Activated CD8-positive, alpha-beta T cell treated with anti-CD3 and anti-CD28 coated beads, Interleukin-2, amount 10 ng/mL, durations not matched to agents 7 days and 5 days (primary cell): ENCODE data around the gene AFF3. TPM values are rescaled to one million over a fixed set of nuclear protein-coding genes. Genes with fewer than 3 reads are reported as not detected.
"Not testable (repeated sequence)": the region's sequence is repeated elsewhere in the genome, so short reads cannot be mapped to it uniquely, and the experiment has no call there.

Source experiments
- ATAC-seq: fragments of 150-1000 bp; cut with Tn5 transposase; one replicate; pipeline ENCODE4 v1.10.0; 2021; ENCODE audit warnings: moderate library complexity
- CTCF ChIA-PET: fragments of 350-600 bp; sonication (Branson Sonifier 250); formaldehyde crosslinking; loops from one replicate; lab custom pipeline; 2021; ENCODE audit warnings: antibody characterized with exemption; lab: Charles Lee
- POLR2A ChIA-PET: fragments of 350-600 bp; sonication (Branson Sonifier 250); formaldehyde crosslinking; loops from one replicate; lab custom pipeline; 2021; ENCODE audit warnings: antibody characterized with exemption; lab: Charles Lee
- DNase-seq: peaks from one replicate; pipeline ENCODE4 v3.0.0-alpha.2; 2020
- H3K27ac Mint-ChIP-seq: one replicate; pipeline ENCODE4 v1.8.0; 2021; ENCODE audit warnings: mild to moderate bottlenecking, mixed read lengths
- H3K27me3 Mint-ChIP-seq: one replicate; pipeline ENCODE4 v1.8.0; 2021; ENCODE audit warnings: low read depth, mixed read lengths
- H3K36me3 Mint-ChIP-seq: one replicate; pipeline ENCODE4 v1.8.0; 2021; ENCODE audit warnings: low read depth, mixed read lengths
- H3K4me1 Mint-ChIP-seq: one replicate; pipeline ENCODE4 v1.8.0; 2021; ENCODE audit warnings: low read depth, mixed read lengths
- H3K4me3 Mint-ChIP-seq: one replicate; pipeline ENCODE4 v1.8.0; 2021; ENCODE audit warnings: mild to moderate bottlenecking, mixed read lengths
- H3K9me3 Mint-ChIP-seq: one replicate; pipeline ENCODE4 v1.8.0; 2022; ENCODE audit warnings: mixed read lengths; ENCODE audit not compliant: insufficient read depth
- total RNA-seq, 2 experiments: library from RNA; stranded (reverse); gene quantifications; one replicate each; pipeline ENCODE4 v1.2.3, GENCODE V29; 2021

Gene AFF3
- total RNA-seq, 2 experiments from 2014 or later: 7.1 to 7.9 TPM

GRCh38 chr2:100178864-100179263, 36.5 kb upstream of the AFF3 start:
- Mint-ChIP-seq H3K4me3 (no peak overlapping the region), H3K4me1 (no peaks in the 10 kb centered on the region), H3K27me3 (peaks cover 3% of the 10 kb centered on the region), H3K9me3 (no peaks in the 10 kb centered on the region), H3K27ac (no peak overlapping the region), H3K36me3 (no peaks in the 10 kb centered on the region)
- ChIA-PET POLR2A (no interaction called here), CTCF (no interaction called here)
- no peak for DNase-seq
- ATAC-seq: no peak

DNA sequence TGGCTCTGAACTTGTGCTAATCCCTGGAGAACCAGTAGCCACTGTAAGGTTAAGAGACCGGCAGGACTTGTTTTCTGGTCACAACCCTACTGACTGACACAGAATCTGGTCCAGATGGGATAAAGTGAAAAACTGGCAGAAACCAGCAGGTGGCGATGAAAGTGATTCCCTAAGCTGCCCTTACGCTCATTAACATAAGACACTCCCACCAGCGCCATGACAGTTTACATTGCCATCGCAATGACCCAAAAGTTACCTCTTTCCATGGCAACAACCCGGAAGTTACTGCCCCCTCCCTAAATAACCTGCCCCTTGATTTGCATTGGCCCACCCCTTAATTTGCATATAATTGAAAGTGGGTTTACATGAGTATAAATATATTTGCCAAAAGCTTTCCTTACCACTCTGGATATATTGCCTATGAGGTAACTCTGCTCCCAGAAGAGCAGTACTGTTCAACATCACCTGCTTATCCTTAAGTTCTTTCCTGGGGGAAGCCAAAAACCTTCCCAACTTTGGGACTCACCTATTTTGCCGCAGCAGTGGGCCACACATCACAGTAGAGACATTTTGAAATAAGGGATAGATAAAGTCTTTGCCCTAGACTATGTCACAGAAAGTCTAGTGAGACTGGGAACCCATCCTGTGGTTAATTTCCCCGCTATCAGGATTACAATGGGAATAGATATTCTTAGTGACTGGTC, 35.8 kb upstream of the AFF3 start:
- H3K4me1 Mint-ChIP-seq: no peaks in the 10 kb centered on the region
- ATAC-seq: peak; percentile 19

DNA sequence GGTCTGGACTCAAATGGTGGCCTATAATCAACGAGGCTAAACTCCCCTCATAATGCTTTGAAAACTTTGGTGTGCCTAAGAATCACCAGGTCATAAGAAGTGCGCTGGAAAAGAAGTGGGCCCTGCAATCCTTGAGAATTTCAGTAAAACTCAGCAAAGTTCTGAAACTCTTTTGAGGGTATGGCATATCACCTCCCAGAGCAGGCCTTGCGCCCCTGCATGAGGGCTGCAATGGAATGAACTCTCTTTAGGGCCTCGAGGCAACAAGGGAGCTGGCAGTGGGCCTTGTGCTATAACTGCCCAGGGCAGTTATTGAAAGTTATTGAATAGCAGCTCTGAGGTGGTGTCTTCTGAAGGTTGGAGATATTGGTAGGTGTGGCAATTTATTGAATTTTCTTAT, 34.5 kb upstream of the AFF3 start:
- H3K27ac Mint-ChIP-seq: no peak overlapping the region
- DNase-seq: no peak
- ChIA-PET CTCF (no interaction called here), POLR2A (no interaction called here)
- no peaks in the 10 kb centered on the region for H3K36me3 Mint-ChIP-seq
- peaks cover 3% of the 10 kb centered on the region for H3K27me3 Mint-ChIP-seq
- no peaks in the 10 kb centered on the region for H3K4me1 Mint-ChIP-seq
- no peaks in the 10 kb centered on the region for H3K9me3 Mint-ChIP-seq
- H3K4me3 Mint-ChIP-seq: no peak overlapping the region
- ATAC-seq: no peak

More for the DNA sequence above, 35.8 kb upstream of the AFF3 start:
- H3K9me3 Mint-ChIP-seq: no peaks in the 10 kb centered on the region
- peaks cover 3% of the 10 kb centered on the region for H3K27me3 Mint-ChIP-seq
- CTCF ChIA-PET: no interaction called here
- peak; percentile 42 for DNase-seq
- no peaks in the 10 kb centered on the region for H3K36me3 Mint-ChIP-seq
- no peak overlapping the region for H3K4me3 Mint-ChIP-seq
- H3K27ac Mint-ChIP-seq: no peak overlapping the region
- POLR2A ChIA-PET: no interaction called here

DNA sequence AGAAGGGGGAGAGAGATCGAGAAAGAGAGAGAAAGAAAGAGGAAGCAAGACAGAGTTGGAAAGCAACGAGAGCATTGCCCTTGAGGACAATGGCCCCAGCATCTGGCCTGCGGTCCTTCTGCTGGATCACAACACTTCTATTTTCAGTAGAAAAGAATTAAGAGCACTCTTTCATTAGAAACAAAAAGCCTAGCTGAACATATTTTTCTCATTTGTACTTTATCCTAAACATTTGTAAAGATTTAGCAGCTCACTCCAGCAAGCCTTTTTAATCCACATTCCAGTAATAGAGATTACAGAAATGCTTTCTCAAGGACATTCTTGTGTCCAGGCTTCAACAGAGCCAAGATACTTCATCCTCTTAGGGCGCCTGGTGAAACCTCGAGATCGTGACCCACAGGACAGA, 31.6 kb upstream of the AFF3 start:
- Mint-ChIP-seq H3K4me1 (no peaks in the 10 kb centered on the region), H3K9me3 (no peaks in the 10 kb centered on the region), H3K27me3 (no peaks in the 10 kb centered on the region), H3K4me3 (no peak overlapping the region), H3K36me3 (no peaks in the 10 kb centered on the region), H3K27ac (no peak overlapping the region)
- ChIA-PET CTCF (no interaction called here), POLR2A (no interaction called here)
- ATAC-seq (no peak), DNase-seq (no peak)

- Mint-ChIP-seq H3K27me3 (no peaks in the 10 kb centered on the region), H3K27ac (no peak overlapping the region), H3K9me3 (peaks cover 17% of the 10 kb centered on the region), H3K4me1 (no peaks in the 10 kb centered on the region), H3K4me3 (no peak overlapping the region), H3K36me3 (peaks cover 3% of the 10 kb centered on the region)
- DNase-seq (no peak), ATAC-seq (no peak)
- CTCF ChIA-PET: no interaction called here
- POLR2A ChIA-PET: no interaction called here
Observed at GRCh38 chr2:100166701-100167100, 24.3 kb upstream of the AFF3 start.

DNA sequence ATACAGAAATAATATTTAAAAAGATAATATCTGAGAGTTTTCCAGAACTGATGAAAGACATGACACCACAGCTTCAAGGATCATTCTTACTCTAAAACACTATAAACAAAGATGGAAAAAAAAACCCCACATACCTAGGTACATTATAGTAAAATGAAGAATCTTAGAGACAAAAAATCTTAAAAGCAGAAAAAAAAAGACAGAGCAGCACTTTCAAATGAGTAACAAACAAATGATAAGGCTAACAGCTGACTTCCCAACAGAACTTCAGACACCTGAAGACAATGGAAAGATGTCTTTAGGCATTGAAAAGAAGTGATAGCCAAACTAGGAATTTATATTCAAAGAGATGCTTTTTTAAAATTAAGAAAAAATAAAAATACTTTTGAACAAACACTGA, 21.2 kb upstream of the AFF3 start:
- CTCF ChIA-PET: no interaction called here

GRCh38 chr2:100161945-100162620, 19.7 kb upstream of the AFF3 start:
- ChIA-PET CTCF (no interaction called here), POLR2A (interaction anchor here (0.5 kb wide), 1 partner anchor 680 kb away, joined by 3 read pairs; no protein-coding TSS in a partner anchor)
- Mint-ChIP-seq H3K27me3 (peaks cover 2% of the 10 kb centered on the region), H3K4me3 (no peak overlapping the region), H3K9me3 (peaks cover 17% of the 10 kb centered on the region), H3K4me1 (no peaks in the 10 kb centered on the region), H3K36me3 (peaks cover 5% of the 10 kb centered on the region), H3K27ac (no peak overlapping the region)
- ATAC-seq (no peak), DNase-seq (no peak)

More for the DNA sequence above, 21.2 kb upstream of the AFF3 start:
- ATAC-seq (no peak), DNase-seq (no peak)
- no peaks in the 10 kb centered on the region for H3K4me1 Mint-ChIP-seq
- no peak overlapping the region for H3K27ac Mint-ChIP-seq
- POLR2A ChIA-PET: no interaction called here
- H3K9me3 Mint-ChIP-seq: peaks cover 17% of the 10 kb centered on the region
- no peak overlapping the region for H3K4me3 Mint-ChIP-seq
- peaks cover 2% of the 10 kb centered on the region for H3K27me3 Mint-ChIP-seq
- H3K36me3 Mint-ChIP-seq: peaks cover 5% of the 10 kb centered on the region

GRCh38 chr2:100160396-100160795, 18.0 kb upstream of the AFF3 start:
- ChIA-PET CTCF (no interaction called here), POLR2A (no interaction called here)
- Mint-ChIP-seq H3K36me3 (peaks cover 5% of the 10 kb centered on the region), H3K4me3 (no peak overlapping the region), H3K9me3 (peaks cover 17% of the 10 kb centered on the region), H3K4me1 (no peaks in the 10 kb centered on the region), H3K27me3 (peaks cover 4% of the 10 kb centered on the region), H3K27ac (no peak overlapping the region)
- DNase-seq (no peak), ATAC-seq (no peak)

GRCh38 chr2:100151832-100152231, 9.4 kb upstream of the AFF3 start:
- H3K4me1 Mint-ChIP-seq, DNase-seq, ATAC-seq, POLR2A ChIA-PET, H3K9me3 Mint-ChIP-seq, H3K36me3 Mint-ChIP-seq, H3K4me3 Mint-ChIP-seq, H3K27ac Mint-ChIP-seq, CTCF ChIA-PET: not testable (repeated sequence)
- peaks cover 14% of the 10 kb centered on the region for H3K27me3 Mint-ChIP-seq

GRCh38 chr2:100151310-100151709, 8.9 kb upstream of the AFF3 start:
- H3K27me3 Mint-ChIP-seq: peaks cover 15% of the 10 kb centered on the region
- no peak for DNase-seq
- H3K27ac Mint-ChIP-seq: no peak overlapping the region
- ATAC-seq: no peak
- no peaks in the 10 kb centered on the region for H3K9me3 Mint-ChIP-seq
- H3K4me1 Mint-ChIP-seq: no peaks in the 10 kb centered on the region
- POLR2A ChIA-PET: no interaction called here
- H3K4me3 Mint-ChIP-seq: no peak overlapping the region
- peaks cover 4% of the 10 kb centered on the region for H3K36me3 Mint-ChIP-seq
- CTCF ChIA-PET: no interaction called here

DNA sequence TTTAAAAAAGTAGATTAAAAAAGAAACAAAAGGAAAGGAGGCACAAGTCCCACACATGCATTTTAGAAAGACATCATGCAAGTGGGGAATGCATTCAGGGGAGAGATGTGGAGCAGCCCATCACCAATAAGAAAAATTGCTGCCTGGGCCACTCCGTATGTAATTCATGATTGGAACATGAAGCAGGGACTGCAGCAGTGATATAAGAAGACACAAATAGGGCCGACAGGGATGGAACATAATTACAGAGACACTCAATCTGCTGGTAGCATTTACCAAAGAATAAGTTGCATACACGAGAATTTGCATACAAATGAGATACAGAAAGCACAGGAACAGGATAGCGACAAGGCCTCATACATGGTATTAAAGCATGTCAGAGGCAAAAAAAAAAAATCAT, 6.5 kb upstream of the AFF3 start:
- Mint-ChIP-seq H3K36me3 (peaks cover 2% of the 10 kb centered on the region), H3K4me1 (peaks cover 11% of the 10 kb centered on the region), H3K27ac (no peak overlapping the region), H3K4me3 (no peak overlapping the region), H3K27me3 (peaks cover 2% of the 10 kb centered on the region), H3K9me3 (no peaks in the 10 kb centered on the region)
- CTCF ChIA-PET: no interaction called here
- DNase-seq (no peak), ATAC-seq (no peak)
- POLR2A ChIA-PET: no interaction called here

DNA sequence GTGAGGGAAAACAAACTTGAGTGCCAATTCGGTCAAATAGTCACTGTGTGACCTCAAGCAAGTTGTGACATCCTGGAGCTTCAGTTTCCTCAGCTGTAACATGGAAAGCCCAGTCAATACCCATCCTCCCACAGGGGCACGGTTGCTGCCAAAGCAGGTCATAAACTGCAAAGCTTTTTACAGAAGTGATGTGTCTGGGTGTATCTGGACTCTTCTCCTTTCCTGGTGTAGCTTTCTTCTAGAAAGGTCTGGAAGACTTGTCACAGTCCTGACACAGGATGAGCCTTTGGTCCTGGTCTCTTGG, 4.2 kb upstream of the AFF3 start:
- Mint-ChIP-seq H3K4me1 (peaks cover 34% of the 10 kb centered on the region), H3K27me3 (peaks cover 6% of the 10 kb centered on the region), H3K36me3 (peaks cover 2% of the 10 kb centered on the region), H3K9me3 (no peaks in the 10 kb centered on the region), H3K4me3 (no peak overlapping the region), H3K27ac (no peak overlapping the region)
- ChIA-PET CTCF (no interaction called here), POLR2A (no interaction called here)
- ATAC-seq (no peak), DNase-seq (no peak)
